Spleen (tissue), 11 donors: ENCODE results near the gene GOLT1B. TPM values are rescaled to one million over a fixed set of nuclear protein-coding genes. Genes with fewer than 3 reads are reported as not detected.

Source experiments
- DNase-seq: peaks from one replicate; pipeline ENCODE4 v3.0.0-alpha.2; 2020
- H3K27ac ChIP-seq, 8 donors: fragments of 200-600 bp; sonication (generic) in 7 of 8; 1 replicate in 4 of 8; 2 replicates in 4 of 8; pipeline versions ENCODE4 v1.5.0 to v1.8.0; 2016 to 2021; ENCODE audit warnings: inconsistent platforms in 4 of 8, mild to moderate bottlenecking in 4 of 8, moderate library complexity in 1 of 8
- H3K27me3 ChIP-seq, 7 donors: fragments of 200-600 bp; sonication (generic) in 6 of 7; replicated peaks in 1 of 7; 1 replicate in 4 of 7; 2 replicates in 3 of 7; pipeline versions ENCODE4 v1.5.0 to v1.8.0; 2016 to 2021; ENCODE audit warnings: inconsistent platforms in 3 of 7, mild to moderate bottlenecking in 1 of 7
- H3K36me3 ChIP-seq, 6 donors: fragments of 200-600 bp; sonication (generic) in 5 of 6; 1 replicate in 4 of 6; 2 replicates in 2 of 6; pipeline versions ENCODE4 v1.5.0 to v1.8.0; 2016 to 2021; ENCODE audit warnings: inconsistent platforms in 2 of 6
- H3K4me1 ChIP-seq, 6 donors: fragments of 200-600 bp; sonication (generic) in 5 of 6; 1 replicate in 3 of 6; 2 replicates in 3 of 6; pipeline versions ENCODE4 v1.5.0 to v1.8.0; 2016 to 2021; ENCODE audit warnings: inconsistent platforms in 3 of 6
- H3K4me3 ChIP-seq, 8 donors: fragments of 200-600 bp; sonication (generic) in 7 of 8; 1 replicate in 4 of 8; 2 replicates in 4 of 8; pipeline versions ENCODE4 v1.5.0 to v1.8.0; 2016 to 2021; ENCODE audit warnings: inconsistent platforms in 4 of 8, mild to moderate bottlenecking in 4 of 8, moderate library complexity in 2 of 8
- H3K9me3 ChIP-seq, 8 donors: fragments of 200-600 bp; sonication (generic) in 7 of 8; 1 replicate in 4 of 8; 2 replicates in 4 of 8; pipeline versions ENCODE4 v1.5.0 to v1.8.0; 2016 to 2021; ENCODE audit warnings: inconsistent platforms in 4 of 8
- CTCF ChIP-seq, 11 experiments: fragments of 200-600 bp in 7 of 11; fragments of 450-650 bp in 4 of 11; sonication (generic) in 4 of 11; IDR thresholded peaks in 8 of 11; conservative IDR thresholded peaks in 3 of 11; 1 replicate in 7 of 11; 2 replicates in 4 of 11; pipeline versions ENCODE4 v1.4.0 to v1.8.0; 2016 to 2021; ENCODE audit warnings: antibody characterized with exemption in 11 of 11, inconsistent platforms in 4 of 11, mild to moderate bottlenecking in 1 of 11
- POLR2A ChIP-seq, 3 donors: fragments of 450-650 bp; IDR thresholded peaks; one replicate each; pipeline ENCODE4 v1.5.1; 2017; ENCODE audit warnings: antibody characterized with exemption in 3 of 3, mild to moderate bottlenecking in 1 of 3
- POLR2AphosphoS5 ChIP-seq, 3 donors: sonication (generic); formaldehyde crosslinking; IDR thresholded peaks; one replicate each; pipeline ENCODE4 v1.5.1; 2017; ENCODE audit warnings: antibody characterized with exemption in 3 of 3
- WGBS, 5 donors: extraction: QIAGEN DNeasy Blood & Tissue Kit in 3 of 5; methylation state at CpG; one replicate each; pipeline versions ENCODE4 v1.1.5 to v1.1.7; 2013 to 2018; 5-methylcytosine and 5-hydroxymethylcytosine counted together
- intact Hi-C: fragments of 100-400 bp; cut with DNase I; formaldehyde crosslinking; loops from one replicate; pipeline ENCODE4 v1.15.0; 2023; ENCODE audit warnings: low total_unique reads
- polyA plus RNA-seq, 3 donors: library from polyadenylated mRNA; stranded (reverse); fragments of 200-250 nt; gene quantifications; one replicate each; pipeline ENCODE4 v1.2.1, GENCODE V29; 2013
- total RNA-seq, 7 donors: library from RNA; depleted of rRNA in 3 of 7; stranded (reverse); fragments of >200 nt in 3 of 7; fragmentation: NEBNext Ultra II Directional in 4 of 7; extraction: Animal tissue kit (Norgen Biotek cat#: 25700) in 4 of 7; gene quantifications; one replicate each; pipeline versions ENCODE4 v1.1.0 to v1.2.1, GENCODE V29; 2016 to 2021
- donor health status: healthy with polysubstance abuse.
- donor health status: DM: no; HTN: no; CAD: no; lungs with moderate emphysema.
- donor health status: DM: no; HTN: no; CAD: no.
- donor health status: Bipolar disorder and iron deficiency.
- donor health status: healthy.
- donor health status: DM: no; HTN: no; CAD: no.
- donor health status: DM: yes; HTN: yes; CAD: no.

Gene GOLT1B
- total and polyA plus RNA-seq, 10 donors = 14.1 to 39.6 (median 25.2) TPM

- intact Hi-C loops = no loop called here
- DNase-seq = no peak
- Histone ChIP-seq H3K4me1 (no peaks in the 10 kb centered on the region), H3K4me3 (no peak overlapping the region), H3K27ac (no peak overlapping the region), H3K9me3 (no peaks in the 10 kb centered on the region), H3K27me3 (no peaks in the 10 kb centered on the region), H3K36me3 (no peaks in the 10 kb centered on the region)
- 27 to 40% (median 36%) methylated on average over 5 of the region's 5 CpGs for WGBS, 5 donors
- TF ChIP-seq POLR2AphosphoS5 (IDR thresholded peaks at IDR 0.05) (no peak), CTCF (IDR thresholded peaks at IDR 0.05 in 8 of 11, conservative IDR thresholded peaks at IDR 0.05 in 3 of 11) (no peak), POLR2A (IDR thresholded peaks at IDR 0.05) (no peak)
Observed at GRCh38 chr12:21542403-21542802, 40.8 kb downstream of the GOLT1B start.

GRCh38 chr12:21543151-21543550, 41.6 kb downstream of the GOLT1B start:
- no peaks in the 10 kb centered on the region for H3K9me3 ChIP-seq
- no peak overlapping the region for H3K27ac ChIP-seq
- no peak for DNase-seq
- intact Hi-C loops = no loop called here
- H3K27me3 ChIP-seq = no peaks in the 10 kb centered on the region
- no peak overlapping the region for H3K4me3 ChIP-seq
- TF ChIP-seq POLR2AphosphoS5 (IDR thresholded peaks at IDR 0.05) = no peak
- no peak for TF ChIP-seq POLR2A (IDR thresholded peaks at IDR 0.05)
- H3K36me3 ChIP-seq = no peaks in the 10 kb centered on the region
- no peaks in the 10 kb centered on the region for H3K4me1 ChIP-seq

GRCh38 chr12:21545557-21545956, 44.0 kb downstream of the GOLT1B start:
- WGBS, 5 donors = 83 to 95% (median 89%) methylated on average over 2 of the region's 2 CpGs
- Histone ChIP-seq H3K27ac (no peak overlapping the region), H3K4me1 (no peaks in the 10 kb centered on the region), H3K36me3 (no peaks in the 10 kb centered on the region), H3K9me3 (no peaks in the 10 kb centered on the region), H3K27me3 (no peaks in the 10 kb centered on the region), H3K4me3 (no peak overlapping the region)
- DNase-seq = no peak
- TF ChIP-seq CTCF (IDR thresholded peaks at IDR 0.05 in 8 of 11, conservative IDR thresholded peaks at IDR 0.05 in 3 of 11) (no peak), POLR2A (IDR thresholded peaks at IDR 0.05) (no peak), POLR2AphosphoS5 (IDR thresholded peaks at IDR 0.05) (no peak)
- intact Hi-C loops = no loop called here

GRCh38 chr12:21546716-21547115, 45.1 kb downstream of the GOLT1B start:
- Histone ChIP-seq H3K36me3 (no peaks in the 10 kb centered on the region), H3K4me3 (no peak overlapping the region), H3K27ac (no peak overlapping the region), H3K27me3 (no peaks in the 10 kb centered on the region), H3K4me1 (no peaks in the 10 kb centered on the region), H3K9me3 (no peaks in the 10 kb centered on the region)
- DNase-seq = no peak
- no peak for TF ChIP-seq POLR2AphosphoS5 (IDR thresholded peaks at IDR 0.05)
- no peak for TF ChIP-seq POLR2A (IDR thresholded peaks at IDR 0.05)
- WGBS, 5 donors = 0 to 25% (median 0%) methylated on average over 1 of the region's 1 CpG
- intact Hi-C loops = no loop called here

GRCh38 chr12:21547437-21547836, 45.8 kb downstream of the GOLT1B start:
- H3K27me3 ChIP-seq = no peaks in the 10 kb centered on the region
- DNase-seq = no peak
- H3K36me3 ChIP-seq = no peaks in the 10 kb centered on the region
- TF ChIP-seq POLR2AphosphoS5 (IDR thresholded peaks at IDR 0.05) (no peak), POLR2A (IDR thresholded peaks at IDR 0.05) (no peak), CTCF (IDR thresholded peaks at IDR 0.05 in 8 of 11, conservative IDR thresholded peaks at IDR 0.05 in 3 of 11) (no peak)
- H3K27ac ChIP-seq = no peak overlapping the region
- WGBS, 5 donors = 56 to 72% (median 60%) methylated on average over 1 of the region's 1 CpG
- H3K9me3 ChIP-seq = no peaks in the 10 kb centered on the region
- intact Hi-C loops = no loop called here
- H3K4me1 ChIP-seq = no peaks in the 10 kb centered on the region
- H3K4me3 ChIP-seq = no peak overlapping the region
